CD4-positive, alpha-beta T cell treated with Interleukin-6 for 4 hours (primary cell): ENCODE data around the gene TNS3.

Source experiments
- DNase-seq: peaks from one replicate; pipeline ENCODE4 v3.0.0-alpha.2; 2020; ENCODE audit warnings: mixed read lengths

Gene TNS3

GRCh38 chr7:47314248-47314647, 267.7 kb downstream of the TNS3 start:
- no peak for DNase-seq

- DNase-seq, result no peak
These were observed 268.3 kb downstream of the TNS3 start for GRCh38 chr7:47313564-47313963.

GRCh38 chr7:47311891-47312290, 270.0 kb downstream of the TNS3 start:
- DNase-seq, result no peak

- DNase-seq, result no peak
These were observed 271.9 kb downstream of the TNS3 start for GRCh38 chr7:47310020-47310419.

DNA sequence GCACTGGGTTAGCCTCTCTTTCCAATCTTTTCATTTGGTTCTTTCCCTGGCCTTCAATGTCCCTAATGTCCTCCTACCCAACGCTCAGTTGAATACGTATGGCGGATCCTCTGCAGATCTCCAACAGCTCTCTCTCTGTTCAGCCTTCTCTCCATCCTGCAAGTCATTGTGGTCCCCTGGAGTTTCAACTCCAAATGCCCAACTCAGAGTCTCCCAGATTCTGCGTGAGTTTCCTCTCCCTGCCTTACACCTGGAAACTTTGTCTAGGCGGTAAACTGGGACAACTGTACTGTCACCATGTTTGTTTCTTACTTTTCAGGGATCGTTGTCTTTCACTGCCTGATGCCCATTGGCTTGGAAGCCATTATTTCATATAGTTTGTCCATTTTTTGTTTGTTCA, 273.1 kb downstream of the TNS3 start:
- DNase-seq, result no peak

- no peak for DNase-seq
These were observed 274.6 kb downstream of the TNS3 start for GRCh38 chr7:47307311-47307710.

DNA sequence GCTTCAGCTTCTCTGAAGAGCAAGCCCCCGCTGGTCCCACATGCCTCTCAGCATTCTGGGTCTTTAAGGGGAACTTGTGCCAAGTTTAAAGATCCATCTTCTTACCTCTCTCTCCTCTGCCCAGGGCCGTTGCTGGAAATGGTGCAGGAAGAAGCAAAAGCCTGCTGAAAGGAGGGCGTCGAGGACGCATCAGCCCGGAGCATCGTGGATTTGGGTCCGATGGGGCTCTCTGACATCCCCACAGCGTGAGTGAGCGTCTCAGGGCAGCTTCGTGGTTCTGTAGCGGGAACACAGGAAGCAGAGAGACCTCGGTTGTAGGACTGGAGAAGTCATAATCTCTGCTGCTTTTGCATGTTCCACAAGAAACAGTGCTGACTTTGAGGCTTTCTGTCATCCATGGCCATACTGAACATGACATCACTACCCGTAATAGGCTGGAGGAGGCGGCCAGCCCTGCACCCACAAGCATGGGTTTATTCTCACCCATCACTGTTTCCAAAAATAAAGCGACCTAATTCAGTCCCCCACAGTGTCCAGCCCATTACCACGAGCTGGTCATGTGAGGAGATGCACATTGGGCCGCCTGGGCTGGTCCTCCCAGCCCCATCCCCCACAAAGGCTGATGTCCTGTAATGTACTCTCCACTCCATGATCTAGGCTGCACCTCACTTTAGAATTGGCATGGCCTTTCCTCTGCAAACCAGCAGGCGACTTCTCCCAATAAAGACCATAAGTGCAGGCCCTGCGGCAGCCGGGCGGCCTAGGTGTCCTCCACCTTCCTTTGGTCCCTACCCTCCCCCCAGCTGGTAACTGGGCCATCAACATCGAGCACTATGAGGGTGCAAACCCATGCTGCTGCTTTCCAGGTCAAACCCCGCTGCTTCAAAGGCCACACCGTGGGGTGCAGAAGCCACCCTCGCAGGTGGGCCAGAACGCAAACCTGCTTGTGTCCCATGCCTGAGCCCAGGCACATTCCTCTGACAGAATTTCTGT, 276.9 kb downstream of the TNS3 start:
- DNase-seq, result no peak

DNA sequence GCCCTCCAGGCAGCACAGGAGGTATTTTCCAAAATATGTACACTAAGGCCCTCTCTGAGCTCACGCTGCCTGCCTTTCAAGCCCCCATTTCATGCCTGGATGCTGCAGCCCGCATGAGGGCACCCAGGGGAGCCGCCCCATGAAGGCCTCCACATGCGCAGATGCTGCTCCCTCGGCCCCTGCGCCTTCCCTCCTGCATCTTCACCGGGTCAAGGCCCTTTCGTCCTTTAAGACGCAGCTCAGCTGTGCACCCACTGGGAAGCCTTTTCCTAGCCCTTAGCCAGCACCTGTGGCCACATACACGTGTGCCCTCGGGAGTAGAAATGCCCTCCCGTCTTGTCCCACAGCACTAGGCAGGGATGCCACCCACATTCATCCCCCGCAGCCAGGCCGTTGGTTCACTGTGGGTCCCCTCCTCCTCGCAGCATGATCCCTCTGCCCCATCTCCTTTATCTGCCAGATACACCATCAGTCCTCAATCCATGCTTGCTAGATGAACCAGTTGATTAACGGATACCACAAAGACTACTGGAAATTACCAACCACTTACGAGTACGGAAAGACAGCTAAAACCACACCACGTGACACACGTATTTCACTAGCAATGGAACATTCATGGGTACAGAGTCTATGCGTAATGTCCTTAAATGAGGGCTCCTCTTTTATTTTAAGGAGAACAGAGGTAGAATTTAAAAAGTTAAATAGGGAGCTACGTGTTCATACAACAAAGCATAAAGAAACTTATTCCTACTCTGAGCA, 278.0 kb downstream of the TNS3 start:
- DNase-seq, result no peak

GRCh38 chr7:47303014-47303694, 278.8 kb downstream of the TNS3 start:
- DNase-seq, result no peak

- DNase-seq, result no peak
These were observed 279.4 kb downstream of the TNS3 start for GRCh38 chr7:47302560-47302959.

GRCh38 chr7:47301657-47302295, 280.1 kb downstream of the TNS3 start:
- DNase-seq, result no peak

- no peak for DNase-seq
These were observed 280.8 kb downstream of the TNS3 start for GRCh38 chr7:47301105-47301477.

- no peak for DNase-seq
These were observed 281.3 kb downstream of the TNS3 start for GRCh38 chr7:47300472-47301104.

DNA sequence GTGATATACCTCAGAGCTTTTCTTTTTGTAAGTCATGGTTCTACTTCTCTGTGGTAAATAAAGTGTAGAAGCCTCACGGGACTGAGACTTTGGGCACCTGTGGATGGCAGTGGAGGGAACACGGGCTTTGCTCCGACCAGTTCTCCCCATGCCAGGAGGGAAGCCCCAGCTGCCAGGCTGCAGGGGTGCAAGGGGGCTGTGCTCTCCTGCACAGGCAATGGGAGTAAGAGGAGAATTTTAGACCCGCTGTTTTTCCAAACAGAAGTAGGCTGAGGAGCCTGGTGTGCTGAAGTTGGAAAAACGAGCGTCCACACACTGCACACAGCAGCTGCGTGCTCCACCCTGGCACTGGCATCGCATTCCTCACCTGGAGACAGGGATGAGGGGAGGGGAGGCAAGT, 282.4 kb downstream of the TNS3 start:
- DNase-seq, result no peak

DNA sequence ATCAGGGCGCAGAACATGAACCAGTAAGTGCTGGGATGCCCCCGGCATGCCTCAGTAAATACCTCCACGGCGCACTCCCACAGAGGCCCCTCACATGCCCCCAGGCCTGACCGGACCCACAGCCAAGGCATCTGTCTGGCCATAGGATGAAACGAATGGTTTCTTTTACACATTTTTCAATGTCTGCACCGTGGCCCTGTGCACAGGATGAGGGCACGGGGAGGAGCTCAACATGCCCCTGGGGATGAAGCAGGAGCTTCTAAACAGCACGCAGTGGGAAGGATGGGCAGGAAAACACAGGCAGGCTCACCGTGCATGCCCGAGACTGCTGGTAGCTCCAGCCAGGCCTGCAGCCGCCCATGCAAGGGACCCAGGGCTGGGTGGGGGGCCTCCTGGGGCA, 283.3 kb downstream of the TNS3 start:
- DNase-seq, result no peak

DNA sequence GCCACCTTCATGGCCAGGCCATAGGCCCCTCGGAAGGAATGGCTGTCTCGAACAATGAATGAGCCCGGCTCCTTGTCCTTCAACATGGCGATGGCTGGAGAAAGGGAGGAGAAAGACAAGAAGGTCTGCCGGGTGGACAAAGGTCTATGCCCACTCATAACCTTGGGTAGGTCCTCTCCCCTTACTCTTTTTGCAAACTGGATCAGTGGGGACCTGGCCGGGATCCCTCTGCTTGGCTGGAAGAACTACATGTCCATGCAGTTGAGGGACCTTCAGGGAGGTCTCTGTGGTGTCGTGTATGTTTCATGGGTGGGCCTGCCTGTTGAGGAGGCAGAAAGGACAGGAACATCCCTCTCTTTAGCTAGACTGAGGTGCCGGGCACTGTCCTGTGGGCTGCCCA, 284.8 kb downstream of the TNS3 start:
- no peak for DNase-seq

DNA sequence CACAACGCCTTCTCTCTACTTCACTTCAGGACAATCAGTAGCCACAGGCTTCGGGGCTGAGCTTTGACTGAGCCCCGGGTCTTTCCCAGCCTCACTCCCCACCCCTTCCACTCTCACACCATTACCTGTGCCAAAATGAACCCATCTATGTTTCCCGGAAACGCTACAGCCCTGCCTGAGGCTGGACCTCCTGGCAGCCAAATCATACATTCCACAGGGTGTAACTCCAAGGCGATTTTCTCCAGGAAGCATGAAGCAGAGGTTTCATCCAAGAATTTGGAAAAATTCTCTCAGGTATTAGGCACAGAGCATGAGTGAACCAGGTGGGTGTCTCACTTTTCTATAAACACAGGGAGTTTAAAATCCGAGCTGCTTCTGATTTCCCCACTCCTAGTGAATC, 286.3 kb downstream of the TNS3 start:
- no peak for DNase-seq

DNA sequence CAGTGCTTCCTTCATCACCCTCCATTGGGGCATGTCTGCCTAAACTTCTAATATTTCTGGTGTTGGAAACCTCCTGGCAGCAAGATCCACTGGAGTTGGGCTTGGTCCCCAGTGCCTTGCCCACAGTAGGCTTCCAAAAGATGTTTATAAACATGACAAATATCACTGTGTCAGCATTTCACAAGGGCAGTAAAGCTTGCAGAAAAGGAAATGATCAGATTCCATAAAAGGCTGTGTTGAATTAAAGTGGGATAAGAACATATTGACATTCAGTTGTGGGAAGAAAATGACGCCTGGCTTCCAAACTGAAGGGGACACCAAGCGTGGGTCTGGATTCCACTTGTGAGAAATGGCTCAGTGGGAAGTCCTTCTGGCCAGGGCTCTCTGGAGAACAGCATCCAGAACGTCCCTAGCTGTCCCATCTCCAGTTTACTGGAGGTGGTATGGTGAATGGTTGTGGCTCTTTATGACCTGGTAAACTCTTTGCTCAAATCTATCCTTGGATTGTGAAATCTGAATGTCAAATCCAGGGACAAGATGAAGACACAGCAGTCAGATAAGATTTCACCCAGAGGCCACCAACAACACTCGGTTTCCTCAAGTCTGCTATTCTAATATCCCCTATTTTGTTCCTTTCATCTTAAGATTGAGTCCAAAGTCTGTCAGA, 287.2 kb downstream of the TNS3 start:
- no peak for DNase-seq

- DNase-seq, result no peak
These were observed 287.9 kb downstream of the TNS3 start for GRCh38 chr7:47293884-47294555.

- DNase-seq, result no peak
These were observed 289.0 kb downstream of the TNS3 start for GRCh38 chr7:47292832-47293309.

- DNase-seq, result no peak
These were observed 290.3 kb downstream of the TNS3 start for GRCh38 chr7:47291461-47292081.
